Right cardiac atrium (tissue), 5 donors: ENCODE results near the gene SLC26A9. TPM values are rescaled to one million over a fixed set of nuclear protein-coding genes. Genes with fewer than 3 reads are reported as not detected.

Source experiments
- ATAC-seq, 2 donors: fragments of 200-7000 bp; cut with Tn5 transposase; one replicate each; pipeline versions ENCODE4 v1.8.0 to v1.9.1; 2020; ENCODE audit warnings: moderate library complexity in 2 of 2, mild to moderate bottlenecking in 1 of 2
- DNase-seq, 3 donors: peaks; one replicate each; pipeline ENCODE4 v3.0.0-alpha.2; 2020
- H3K27ac ChIP-seq: one replicate; pipeline ENCODE4 v1.5.1; 2013; ENCODE audit warnings: mild to moderate bottlenecking, low read length, control low read depth, moderate library complexity
- H3K27me3 ChIP-seq: one replicate; pipeline ENCODE4 v1.6.1; 2013; ENCODE audit not compliant: control insufficient read depth, insufficient read depth
- H3K4me1 ChIP-seq: one replicate; pipeline ENCODE4 v1.6.1; 2013; ENCODE audit warnings: low read length; ENCODE audit not compliant: control insufficient read depth, insufficient read depth
- H3K4me3 ChIP-seq: one replicate; pipeline ENCODE4 v1.5.1; 2013; ENCODE audit warnings: low read length, control low read depth
- H3K9me3 ChIP-seq: one replicate; pipeline ENCODE4 v1.6.1; 2013; ENCODE audit warnings: low read length; ENCODE audit not compliant: control insufficient read depth
- WGBS: extraction: QIAGEN DNeasy Blood & Tissue Kit; methylation state at CpG from one replicate; pipeline ENCODE4 v1.1.7; 2013; 5-methylcytosine and 5-hydroxymethylcytosine counted together
- intact Hi-C, 4 donors: fragments of 100-400 bp; cut with DNase I; formaldehyde crosslinking; loops; one replicate each; pipeline versions ENCODE4 v1.11.0 to v1.14.0; 2022 to 2023
- polyA plus RNA-seq: library from polyadenylated mRNA; stranded (reverse); fragments of 200-250 nt; gene quantifications from one replicate; pipeline ENCODE4 v1.2.3, GENCODE V29; 2013
- total RNA-seq, 4 donors: library from RNA; stranded (reverse); fragmentation: NEBNext Ultra II Directional; extraction: Animal tissue kit (Norgen Biotek cat#: 25700); gene quantifications; one replicate each; pipeline ENCODE4 v1.2.1, GENCODE V29; 2021
- donor health status: healthy with polysubstance abuse.
- donor health status: DM: no; HTN: yes; CAD: no.
- donor health status: DM: no; HTN: no; CAD: no.
- donor health status: DM: no; HTN: yes; CAD: no; lungs with severe emphysema.
- donor health status: DM: yes; HTN: yes; CAD: no.

SLC26A9 gene
- total and polyA plus RNA-seq, 5 donors: 7.4 to 28.7 (median 12.6) TPM

GRCh38 chr1:205925736-205926135 lies 17.5 kb downstream of the SLC26A9 start:
- intact Hi-C loops: loop anchor here in 1 of 4 donors (10.0 kb wide), 1 partner anchor 179 kb away; no protein-coding TSS in a partner anchor
- Histone ChIP-seq H3K27me3 (no peaks in the 10 kb centered on the region), H3K9me3 (no peaks in the 10 kb centered on the region), H3K27ac (no peak overlapping the region), H3K4me3 (no peak overlapping the region), H3K4me1 (peaks cover 5% of the 10 kb centered on the region)
- no peak for DNase-seq
- ATAC-seq: no peak
- 79% methylated on average over 9 of the region's 9 CpGs for whole genome bisulfite sequencing

- peaks cover 4% of the 10 kb centered on the region for H3K4me1 ChIP-seq
- H3K27ac ChIP-seq: no peak overlapping the region
- no peaks in the 10 kb centered on the region for H3K27me3 ChIP-seq
- intact Hi-C loops: loop anchor here in 2 of 4 donors (5.0 to 10.0 kb wide), 2 partner anchors 38 to 180 kb away; no protein-coding TSS in a partner anchor
- ATAC-seq (no peak), DNase-seq (no peak)
- H3K9me3 ChIP-seq: no peaks in the 10 kb centered on the region
- H3K4me3 ChIP-seq: no peak overlapping the region
These were observed 18.8 kb downstream of the SLC26A9 start for GRCh38 chr1:205924460-205924790.

GRCh38 chr1:205923651-205924459 lies 19.4 kb downstream of the SLC26A9 start:
- H3K4me1 ChIP-seq: peaks cover 4% of the 10 kb centered on the region
- WGBS: 93% methylated on average over 11 of the region's 11 CpGs
- ATAC-seq (no peak), DNase-seq (no peak)
- no peaks in the 10 kb centered on the region for H3K27me3 ChIP-seq
- intact Hi-C loops: loop anchor here in 2 of 4 donors (5.0 to 10.0 kb wide), 2 partner anchors 38 to 181 kb away; no protein-coding TSS in a partner anchor
- H3K9me3 ChIP-seq: no peaks in the 10 kb centered on the region
- H3K27ac ChIP-seq: no peak overlapping the region
- no peak overlapping the region for H3K4me3 ChIP-seq

- H3K27me3 ChIP-seq: no peaks in the 10 kb centered on the region
- H3K27ac ChIP-seq: no peak overlapping the region
- ATAC-seq: no peak
- no peaks in the 10 kb centered on the region for H3K9me3 ChIP-seq
- WGBS: 87% methylated on average over 6 of the region's 6 CpGs
- H3K4me1 ChIP-seq: peaks cover 4% of the 10 kb centered on the region
- no peak overlapping the region for H3K4me3 ChIP-seq
- intact Hi-C loops: loop anchor here in 2 of 4 donors (5.0 to 10.0 kb wide), 2 partner anchors 39 to 182 kb away; no protein-coding TSS in a partner anchor
- DNase-seq: no peak
These were observed 20.4 kb downstream of the SLC26A9 start for GRCh38 chr1:205922806-205923205.

GRCh38 chr1:205922314-205922713 lies 20.9 kb downstream of the SLC26A9 start:
- 97% methylated on average over 6 of the region's 6 CpGs for WGBS
- Histone ChIP-seq H3K4me1 (peaks cover 4% of the 10 kb centered on the region), H3K27me3 (no peaks in the 10 kb centered on the region), H3K9me3 (no peaks in the 10 kb centered on the region), H3K27ac (no peak overlapping the region), H3K4me3 (no peak overlapping the region)
- ATAC-seq: no peak
- intact Hi-C loops: loop anchor here in 2 of 4 donors (5.0 to 10.0 kb wide), 2 partner anchors 40 to 182 kb away; no protein-coding TSS in a partner anchor
- DNase-seq: no peak

GRCh38 chr1:205921570-205921909 lies 21.7 kb downstream of the SLC26A9 start:
- Histone ChIP-seq H3K27ac (no peak overlapping the region), H3K4me1 (peaks cover 4% of the 10 kb centered on the region), H3K9me3 (no peaks in the 10 kb centered on the region), H3K27me3 (no peaks in the 10 kb centered on the region), H3K4me3 (no peak overlapping the region)
- DNase-seq (no peak), ATAC-seq (no peak)
- intact Hi-C loops: loop anchor here in 2 of 4 donors (5.0 to 10.0 kb wide), 2 partner anchors 41 to 183 kb away; no protein-coding TSS in a partner anchor
- WGBS: 88% methylated on average over 11 of the region's 11 CpGs

GRCh38 chr1:205920861-205921569 lies 22.2 kb downstream of the SLC26A9 start:
- H3K9me3 ChIP-seq: no peaks in the 10 kb centered on the region
- H3K4me1 ChIP-seq: peaks cover 4% of the 10 kb centered on the region
- DNase-seq (no peak), ATAC-seq (no peak)
- no peaks in the 10 kb centered on the region for H3K27me3 ChIP-seq
- H3K27ac ChIP-seq: peak overlapping the region; percentile 6
- no peak overlapping the region for H3K4me3 ChIP-seq
- intact Hi-C loops: loop anchor here in 2 of 4 donors (5.0 to 10.0 kb wide), 2 partner anchors 41 to 184 kb away; no protein-coding TSS in a partner anchor
- 76% methylated on average over 13 of the region's 13 CpGs for whole genome bisulfite sequencing

- DNase-seq: peak; percentile 64 to 85 (median 82)
- H3K4me3 ChIP-seq: no peak overlapping the region
- H3K4me1 ChIP-seq: peaks cover 8% of the 10 kb centered on the region
- no peaks in the 10 kb centered on the region for H3K9me3 ChIP-seq
- no peaks in the 10 kb centered on the region for H3K27me3 ChIP-seq
- H3K27ac ChIP-seq: peak overlapping the region; percentile 97
- ATAC-seq: peak; percentile 54 to 64
- intact Hi-C loops: loop anchor here in 2 of 4 donors (5.0 to 10.0 kb wide), 2 partner anchors 42 to 185 kb away; no protein-coding TSS in a partner anchor
- 16% methylated on average over 7 of the region's 7 CpGs for WGBS
These were observed 23.1 kb downstream of the SLC26A9 start for GRCh38 chr1:205920159-205920558.

- H3K4me3 ChIP-seq: no peak overlapping the region
- H3K9me3 ChIP-seq: no peaks in the 10 kb centered on the region
- H3K27me3 ChIP-seq: no peaks in the 10 kb centered on the region
- peaks cover 13% of the 10 kb centered on the region for H3K4me1 ChIP-seq
- WGBS: 42% methylated on average over 8 of the region's 8 CpGs
- DNase-seq (peak; percentile 76 to 92 (median 88)), ATAC-seq (peak; percentile 52 to 65)
- peak overlapping the region; percentile 97 for H3K27ac ChIP-seq
- intact Hi-C loops: loop anchor here (1.0 to 10.0 kb wide), 8 partner anchors 58 to 188 kb away; partner anchors contain the start of gene SLC41A1 (in 2 of the 4)
These were observed 24.1 kb downstream of the SLC26A9 start for GRCh38 chr1:205918955-205919746.

- no peaks in the 10 kb centered on the region for H3K9me3 ChIP-seq
- H3K27ac ChIP-seq: peak overlapping the region; percentile 80
- no peaks in the 10 kb centered on the region for H3K27me3 ChIP-seq
- 52% methylated on average over 8 of the region's 8 CpGs for WGBS
- ATAC-seq: no peak
- peaks cover 13% of the 10 kb centered on the region for H3K4me1 ChIP-seq
- intact Hi-C loops: loop anchor here (1.0 to 10.0 kb wide), 8 partner anchors 59 to 190 kb away; partner anchors contain the start of gene SLC41A1 (in 2 of the 4)
- no peak for DNase-seq
- no peak overlapping the region for H3K4me3 ChIP-seq
These were observed 25.6 kb downstream of the SLC26A9 start for GRCh38 chr1:205917466-205918238.
